NT2/D1 (cell line): Measurements from ENCODE around the gene MAX.

Experiments
- DNase-seq: peaks from one replicate; pipeline ENCODE4 v3.0.0-alpha.2; 2011; ENCODE audit warnings: low read depth, low spot score
- H3K27me3 ChIP-seq: 2 replicates; pipeline ENCODE4 v1.6.0; 2011; ENCODE audit warnings: mild to moderate bottlenecking; ENCODE audit not compliant: insufficient read length, insufficient read depth
- H3K36me3 ChIP-seq: 2 replicates; pipeline ENCODE4 v1.6.1; 2011; ENCODE audit warnings: mild to moderate bottlenecking, low read length, mixed read lengths; ENCODE audit not compliant: insufficient read depth, insufficient read length
- H3K4me1 ChIP-seq: 2 replicates; pipeline ENCODE4 v1.5.1; 2011; ENCODE audit not compliant: insufficient read depth, insufficient read length
- H3K4me3 ChIP-seq: 2 replicates; pipeline ENCODE4 v1.5.1; 2011; ENCODE audit warnings: low read depth; ENCODE audit not compliant: insufficient read length
- H3K9ac ChIP-seq: 2 replicates; pipeline ENCODE4 v1.6.0; 2011; ENCODE audit warnings: low read depth; ENCODE audit not compliant: insufficient read length
- H3K9me3 ChIP-seq: 2 replicates; pipeline ENCODE4 v1.5.1; 2011; ENCODE audit warnings: mild to moderate bottlenecking, low read length; ENCODE audit not compliant: insufficient read depth
- SUZ12 ChIP-seq: IDR thresholded peaks from 2 replicates; pipeline ENCODE4 v1.6.1; 2011; ENCODE audit not compliant: insufficient read length, insufficient read depth; ENCODE audit errors: extremely low read depth
- YY1 ChIP-seq: IDR thresholded peaks from 2 replicates; pipeline ENCODE4 v1.6.1; 2011; ENCODE audit not compliant: insufficient read length, insufficient read depth
- ZNF274 ChIP-seq: IDR thresholded peaks from 2 replicates; pipeline ENCODE4 v1.6.1; 2011; ENCODE audit warnings: mild to moderate bottlenecking, low read depth, low read length

MAX gene

GRCh38 chr14:65042731-65043372 lies 59.5 kb downstream of the MAX start:
- Histone ChIP-seq H3K9me3 (no peaks in the 10 kb centered on the region), H3K36me3 (peaks cover 19% of the 10 kb centered on the region), H3K27me3 (no peaks in the 10 kb centered on the region), H3K9ac (no peak overlapping the region), H3K4me1 (no peaks in the 10 kb centered on the region), H3K4me3 (no peak overlapping the region)
- DNase-seq = no peak
- TF ChIP-seq ZNF274 (no peak), SUZ12 (no peak), YY1 (no peak)

DNA sequence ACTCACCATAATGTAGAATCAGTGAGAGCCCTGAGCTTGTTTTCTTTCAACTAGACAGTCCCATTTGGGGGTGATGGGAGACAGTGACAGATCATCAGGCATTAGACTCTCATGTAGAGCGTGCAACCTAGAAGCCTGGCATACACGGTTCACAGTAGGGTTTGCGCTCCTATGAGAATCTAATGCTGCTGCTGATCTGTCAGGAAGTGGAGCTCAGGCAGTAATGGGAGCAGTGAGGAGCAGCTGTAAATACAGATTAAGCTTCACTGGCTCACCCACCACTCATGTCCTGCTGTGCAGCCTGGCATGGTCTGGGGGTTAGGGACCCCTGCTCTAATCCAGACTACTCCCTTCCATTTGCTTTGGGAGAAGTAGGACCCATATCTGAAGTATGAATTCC lies 60.0 kb downstream of the MAX start:
- Histone ChIP-seq H3K9ac (no peak overlapping the region), H3K9me3 (no peaks in the 10 kb centered on the region), H3K4me3 (no peak overlapping the region), H3K27me3 (no peaks in the 10 kb centered on the region), H3K36me3 (peaks cover 19% of the 10 kb centered on the region), H3K4me1 (no peaks in the 10 kb centered on the region)
- no peak for TF ChIP-seq SUZ12
- TF ChIP-seq YY1 = no peak
- TF ChIP-seq ZNF274 = no peak
- no peak for DNase-seq

- no peak for TF ChIP-seq SUZ12
- H3K4me1 ChIP-seq = no peaks in the 10 kb centered on the region
- no peaks in the 10 kb centered on the region for H3K27me3 ChIP-seq
- H3K4me3 ChIP-seq = no peak overlapping the region
- peaks cover 19% of the 10 kb centered on the region for H3K36me3 ChIP-seq
- no peak overlapping the region for H3K9ac ChIP-seq
- no peaks in the 10 kb centered on the region for H3K9me3 ChIP-seq
- no peak for DNase-seq
Observed at GRCh38 chr14:65041434-65041915, 60.8 kb downstream of the MAX start.

DNA sequence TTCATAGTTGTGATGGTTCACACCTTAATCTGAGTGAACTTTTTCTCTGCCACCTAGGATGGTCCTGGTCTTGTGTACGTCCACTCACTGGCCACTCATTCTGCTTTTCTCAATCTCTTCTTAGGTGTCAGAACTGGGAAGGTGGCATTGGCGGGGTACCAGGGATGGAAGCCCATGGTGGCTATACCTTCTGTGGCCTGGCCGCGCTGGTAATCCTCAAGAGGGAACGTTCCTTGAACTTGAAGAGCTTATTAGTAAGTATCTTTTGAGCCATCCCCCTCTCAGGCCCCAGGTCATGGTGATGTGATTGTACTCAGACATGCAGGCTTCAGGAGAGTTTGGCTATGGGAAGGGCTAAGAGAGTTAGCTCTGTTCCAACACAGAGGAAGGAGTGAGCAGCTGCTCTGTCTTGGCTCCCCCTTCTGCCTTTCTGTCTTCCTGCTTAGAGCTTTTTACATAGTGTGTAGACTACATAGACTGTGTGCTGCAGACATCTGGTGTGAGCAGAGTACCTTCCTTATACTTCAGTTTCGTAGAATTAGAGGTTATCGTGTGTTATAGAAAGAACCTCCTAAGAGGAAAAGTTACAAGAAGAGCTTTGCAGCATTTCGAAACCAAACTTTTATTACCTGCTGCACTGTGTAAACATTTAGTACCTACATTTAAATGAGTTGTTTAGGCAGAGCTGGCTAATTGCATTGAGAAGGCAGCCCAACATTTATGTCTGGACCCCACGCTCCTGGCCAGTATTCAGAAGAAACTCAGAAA lies 61.5 kb downstream of the MAX start:
- Histone ChIP-seq H3K27me3 (no peaks in the 10 kb centered on the region), H3K36me3 (peaks cover 19% of the 10 kb centered on the region), H3K4me1 (no peaks in the 10 kb centered on the region), H3K4me3 (no peak overlapping the region), H3K9me3 (no peaks in the 10 kb centered on the region), H3K9ac (no peak overlapping the region)
- no peak for DNase-seq
- TF ChIP-seq ZNF274 (no peak), SUZ12 (no peak), YY1 (no peak)

GRCh38 chr14:65038966-65039365 lies 63.4 kb downstream of the MAX start:
- no peaks in the 10 kb centered on the region for H3K4me1 ChIP-seq

DNA sequence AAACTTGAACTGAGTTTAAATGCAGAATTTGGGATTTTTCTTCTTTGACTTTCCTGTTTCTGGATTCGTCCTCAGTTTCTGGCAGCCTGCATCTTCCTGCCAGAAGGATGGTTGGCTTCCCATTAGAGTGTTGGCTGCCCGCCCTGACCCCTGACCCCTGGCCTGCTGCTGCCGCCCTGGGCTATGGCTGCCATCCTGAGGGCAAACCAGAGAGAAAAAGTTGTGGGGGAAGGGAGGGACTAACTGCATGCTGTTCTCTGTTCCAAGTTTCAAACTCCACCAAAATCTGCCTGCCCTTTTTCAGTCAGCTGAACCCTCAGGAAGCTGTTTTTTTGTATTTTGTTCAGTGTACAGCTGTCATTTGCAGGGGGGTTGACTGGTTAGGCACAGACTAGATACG lies 67.3 kb downstream of the MAX start:
- H3K9ac ChIP-seq = no peak overlapping the region
- H3K4me3 ChIP-seq = no peak overlapping the region
- H3K4me1 ChIP-seq = no peaks in the 10 kb centered on the region
- TF ChIP-seq SUZ12 = no peak
- no peak for TF ChIP-seq YY1
- no peak for TF ChIP-seq ZNF274
- H3K27me3 ChIP-seq = no peaks in the 10 kb centered on the region
- DNase-seq = no peak
- peaks cover 12% of the 10 kb centered on the region for H3K36me3 ChIP-seq
- H3K9me3 ChIP-seq = no peaks in the 10 kb centered on the region

More at GRCh38 chr14:65038966-65039365, 63.4 kb downstream of the MAX start:
- no peak overlapping the region for H3K4me3 ChIP-seq
- H3K9ac ChIP-seq = no peak overlapping the region
- no peaks in the 10 kb centered on the region for H3K27me3 ChIP-seq
- H3K36me3 ChIP-seq = peaks cover 19% of the 10 kb centered on the region
- no peak for DNase-seq
- H3K9me3 ChIP-seq = no peaks in the 10 kb centered on the region
- TF ChIP-seq SUZ12 (no peak), YY1 (no peak), ZNF274 (no peak)

GRCh38 chr14:65034021-65034420 lies 68.3 kb downstream of the MAX start:
- peaks cover 12% of the 10 kb centered on the region for H3K36me3 ChIP-seq

More at GRCh38 chr14:65034021-65034420, 68.3 kb downstream of the MAX start:
- no peak overlapping the region for H3K9ac ChIP-seq
- no peak for TF ChIP-seq ZNF274
- H3K4me3 ChIP-seq = no peak overlapping the region
- H3K4me1 ChIP-seq = no peaks in the 10 kb centered on the region
- no peaks in the 10 kb centered on the region for H3K9me3 ChIP-seq
- DNase-seq = no peak
- no peaks in the 10 kb centered on the region for H3K27me3 ChIP-seq
